GM18858 (cell line): ENCODE results near the gene TBX1.

Experiments used
- ATAC-seq: cut with Tn5 transposase; IDR thresholded peaks from one replicate; pipeline ENCODE4 v1.9.1; 2021; ENCODE audit not compliant: unreplicated experiment

Gene TBX1

DNA sequence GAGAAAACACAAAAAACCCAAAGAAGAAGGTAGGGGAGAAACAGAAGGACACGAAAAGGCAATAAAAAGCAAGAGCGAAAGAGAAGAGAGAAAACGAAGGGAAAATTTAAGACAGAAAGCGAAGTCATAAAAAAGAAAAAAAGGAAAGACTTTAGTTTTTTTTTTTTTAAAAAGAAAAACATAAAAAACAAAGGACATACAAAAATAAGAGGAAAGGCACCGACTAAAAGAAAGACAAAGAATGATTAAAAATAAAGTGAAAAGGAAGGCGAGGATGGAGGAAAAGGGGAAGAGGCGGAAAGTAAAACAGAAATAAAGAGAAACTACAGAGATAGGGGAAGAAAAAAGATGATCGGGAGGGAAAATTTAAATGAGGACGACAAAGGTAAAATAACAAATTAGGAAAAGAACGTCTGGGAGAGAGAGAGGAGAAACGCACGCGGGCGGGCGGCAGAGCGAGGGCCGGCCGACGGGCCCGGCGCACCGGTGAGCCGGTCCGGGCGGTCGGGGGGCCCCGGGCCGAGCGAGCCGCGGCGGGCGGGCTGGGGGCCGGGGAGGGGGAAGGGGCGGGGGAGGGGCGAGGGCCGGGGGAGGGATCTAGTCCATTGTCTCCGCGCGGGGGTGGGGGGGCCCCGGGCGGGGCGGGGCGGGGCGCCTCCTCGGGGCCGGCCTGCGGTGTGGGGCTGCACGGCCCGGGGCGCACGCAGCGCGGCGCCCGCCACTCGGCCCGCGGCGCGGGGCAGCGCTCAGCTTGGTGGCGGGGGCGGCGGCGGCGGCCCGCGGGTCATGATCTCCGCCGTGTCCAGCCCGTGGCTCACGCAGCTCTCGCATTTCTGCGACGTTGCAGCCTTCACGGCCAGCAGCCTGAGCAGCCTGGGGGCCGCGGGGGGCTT lies at the start of gene TBX1:
Gene TBX1, plus strand, starts transcription at position 721 of the 893 bp plus-strand sequence. Its CDS starts 66 bp downstream, at position 787.
- ATAC-seq: no peak

GRCh38 chr22:19713245-19713644 lies 47.3 kb upstream of the TBX1 start:
- ATAC-seq: no peak

- ATAC-seq: no peak
These were observed 46.8 kb upstream of the TBX1 start for GRCh38 chr22:19713650-19714311.

DNA sequence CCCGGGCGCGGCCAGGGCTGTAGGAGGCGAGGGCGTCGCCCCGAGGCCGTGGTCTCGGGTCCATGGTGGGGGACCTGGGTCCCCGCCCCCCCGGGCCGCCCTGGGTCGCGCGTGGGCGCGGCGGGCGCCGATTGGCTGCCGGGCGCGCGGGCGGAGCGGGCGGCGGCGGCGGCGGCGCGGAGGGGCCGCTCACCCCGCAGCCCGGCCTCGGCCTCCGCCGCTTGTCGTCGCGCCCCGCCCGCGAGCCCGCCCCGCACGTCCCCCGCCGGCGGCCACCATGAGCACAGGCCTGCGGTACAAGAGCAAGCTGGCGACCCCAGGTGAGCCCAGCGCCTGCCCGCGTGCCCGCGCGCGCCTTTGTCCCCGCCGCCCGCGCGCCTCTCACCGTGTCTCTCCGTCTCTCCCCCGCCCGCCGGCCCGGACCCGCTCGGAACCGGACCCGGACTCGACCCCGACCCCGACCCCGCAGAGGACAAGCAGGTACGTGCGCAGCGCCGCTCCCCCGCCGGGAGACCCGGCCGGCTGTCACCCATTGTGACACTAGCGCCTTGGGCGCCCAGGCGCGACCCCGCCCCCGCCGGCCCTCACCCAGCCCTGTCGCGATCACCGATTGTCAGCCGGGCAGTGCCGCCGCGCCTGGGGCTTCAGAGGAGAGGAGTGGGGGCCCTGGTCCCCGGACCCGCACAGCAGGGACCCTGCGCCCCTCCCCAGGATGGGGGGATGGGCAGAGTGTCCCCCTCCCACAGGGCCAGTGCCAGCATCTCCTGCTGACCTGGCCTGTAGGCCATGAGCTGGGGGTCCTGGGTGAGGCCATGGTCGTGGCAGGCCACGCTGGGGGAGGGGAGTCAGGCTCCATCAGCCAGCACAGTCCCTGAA lies 46.0 kb upstream of the TBX1 start, which contains the start of gene SEPTIN5:
Gene SEPTIN5, plus strand, starts transcription at position 192 of the 876 bp plus-strand sequence. Its CDS starts 86 bp downstream, at position 278.
- no peak for ATAC-seq

DNA sequence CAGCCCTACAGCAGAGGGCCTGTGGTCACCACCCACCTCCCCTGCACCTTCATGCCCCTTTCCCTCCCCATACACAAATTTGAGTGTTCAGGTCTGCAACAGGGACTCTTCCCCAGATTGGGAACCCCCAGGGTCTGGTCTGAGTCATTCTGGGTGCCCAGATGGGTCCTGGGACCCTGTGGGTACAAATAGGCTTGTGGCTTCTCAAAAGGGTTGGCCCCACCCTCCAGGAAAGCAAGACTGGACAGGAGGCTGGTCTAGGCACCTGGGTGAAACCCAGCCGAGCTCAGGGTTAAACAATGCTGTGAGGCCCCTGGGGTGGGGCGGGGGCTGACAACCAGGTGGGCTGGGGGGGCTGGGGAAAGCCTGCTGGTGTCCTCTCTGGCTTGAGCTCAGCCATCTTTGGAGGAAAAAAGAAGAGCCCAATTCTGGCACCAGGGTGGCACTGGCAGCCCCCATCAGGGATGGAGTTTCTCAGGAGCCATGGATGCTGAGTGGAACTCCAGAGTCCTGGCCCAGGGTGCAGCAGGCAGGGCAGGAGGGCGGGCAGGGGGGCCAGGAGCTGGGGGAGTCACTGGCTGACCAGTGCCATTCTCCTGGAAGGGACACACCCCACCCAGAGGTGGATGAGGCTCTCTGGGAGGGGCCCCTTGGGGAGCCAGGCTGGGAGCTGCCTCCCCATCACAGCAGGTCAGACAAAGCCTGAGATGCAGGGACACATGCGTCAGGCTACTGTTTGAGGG lies 45.2 kb upstream of the TBX1 start:
- ATAC-seq: no peak

GRCh38 chr22:19716041-19716828 lies 44.3 kb upstream of the TBX1 start:
- no peak for ATAC-seq

DNA sequence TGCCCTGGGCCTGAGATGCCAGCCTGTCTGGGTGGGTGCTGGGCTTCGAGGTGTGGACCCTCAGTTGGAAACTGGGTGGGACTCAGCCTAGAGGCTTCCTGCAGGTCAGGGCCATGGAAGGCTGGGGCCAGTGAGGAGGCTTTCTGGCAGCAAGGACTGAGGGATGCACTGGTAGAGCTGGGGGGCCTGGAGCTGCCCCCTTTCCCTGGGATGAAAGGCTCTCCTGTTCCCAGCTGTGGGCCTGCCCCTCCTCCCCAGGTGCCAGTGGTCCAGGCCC lies 43.8 kb upstream of the TBX1 start:
- no peak for ATAC-seq

GRCh38 chr22:19717181-19717580 lies 43.4 kb upstream of the TBX1 start:
- ATAC-seq: no peak

DNA sequence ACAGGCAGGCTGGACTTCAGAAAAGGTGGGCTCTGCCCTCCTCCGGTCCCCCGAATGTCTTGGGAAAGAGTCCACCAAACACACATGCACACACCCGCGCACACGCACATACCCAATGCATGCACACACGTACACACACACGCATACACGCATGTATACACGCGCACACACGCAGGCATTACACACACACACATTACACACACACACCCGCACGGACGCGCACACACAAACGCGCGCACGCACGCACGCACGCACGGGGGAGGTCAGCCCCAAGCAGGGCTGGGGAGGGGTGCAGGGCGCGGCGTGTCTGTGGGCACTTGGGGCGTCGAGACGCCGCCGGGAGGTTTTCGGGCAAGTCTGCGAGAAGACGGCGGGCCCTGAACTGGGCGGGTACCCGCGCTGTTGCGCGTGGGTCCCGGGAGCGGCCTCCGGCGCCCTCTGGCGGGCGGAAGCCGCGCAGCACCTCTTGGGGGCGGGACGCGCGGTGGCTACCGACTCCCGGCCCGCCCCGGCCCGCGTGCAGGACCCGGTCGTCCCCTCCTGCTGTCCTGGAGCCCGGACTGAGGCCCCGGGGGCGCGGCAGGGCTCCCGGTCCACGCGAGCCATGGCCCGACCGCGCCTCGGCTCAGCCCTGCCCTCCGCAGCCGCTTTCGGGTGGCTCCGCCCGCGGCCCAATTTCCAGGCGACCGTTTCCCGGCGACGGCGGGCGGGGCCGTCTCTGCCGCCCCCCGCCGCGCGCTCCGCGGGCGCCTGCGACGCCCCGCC lies 42.7 kb upstream of the TBX1 start:
- no peak for ATAC-seq

DNA sequence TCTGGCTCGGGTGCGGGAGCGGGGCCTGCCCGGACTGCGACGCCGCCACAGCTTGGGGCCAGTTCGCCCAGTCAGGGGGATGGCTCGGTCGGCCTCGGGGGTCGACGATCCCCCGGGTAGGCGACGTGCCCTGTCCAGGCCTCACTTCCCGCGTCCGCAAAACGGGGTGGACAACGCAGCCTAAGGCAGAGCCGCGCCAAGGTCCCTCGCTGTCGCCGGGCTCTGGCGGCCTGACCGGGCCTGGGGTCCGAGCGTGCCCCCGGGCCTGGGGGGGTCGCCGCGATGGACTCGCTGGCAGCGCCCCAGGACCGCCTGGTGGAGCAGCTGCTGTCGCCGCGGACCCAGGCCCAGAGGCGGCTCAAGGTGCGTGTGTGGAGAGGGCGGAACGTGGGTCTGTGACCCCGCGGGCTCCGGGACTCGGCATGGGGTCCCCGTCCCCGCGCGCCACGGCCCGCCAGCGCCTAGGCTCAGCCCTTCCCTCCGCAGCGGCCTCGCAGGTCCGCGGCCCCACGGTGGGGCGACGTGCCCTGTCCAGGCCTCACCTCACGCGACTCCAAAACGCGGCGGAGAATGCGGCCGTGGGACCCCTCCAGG lies 42.0 kb upstream of the TBX1 start:
- no peak for ATAC-seq

GRCh38 chr22:19719050-19719482 lies 41.5 kb upstream of the TBX1 start:
- no peak for ATAC-seq

DNA sequence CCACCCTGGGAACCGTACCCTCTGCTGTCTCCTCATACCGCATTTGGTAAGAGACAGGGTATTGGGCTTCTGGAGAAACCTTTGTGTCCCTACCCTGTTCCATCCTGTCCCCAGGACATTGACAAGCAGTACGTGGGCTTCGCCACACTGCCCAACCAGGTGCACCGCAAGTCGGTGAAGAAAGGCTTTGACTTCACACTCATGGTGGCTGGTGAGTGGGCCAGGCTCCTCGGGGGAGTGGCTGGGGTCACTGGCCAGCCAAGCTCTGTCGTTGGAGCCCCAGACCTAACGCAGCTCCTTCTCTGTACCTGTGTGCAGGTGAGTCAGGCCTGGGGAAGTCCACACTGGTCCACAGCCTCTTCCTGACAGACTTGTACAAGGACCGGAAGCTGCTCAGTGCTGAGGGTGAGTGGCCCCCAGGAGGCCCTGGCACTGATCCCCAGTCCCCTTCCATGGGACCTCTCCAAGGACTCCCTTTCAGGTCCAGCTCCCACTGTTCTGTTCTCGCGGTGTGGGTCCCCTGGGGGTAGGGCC lies 41.0 kb upstream of the TBX1 start:
- ATAC-seq: no peak

DNA sequence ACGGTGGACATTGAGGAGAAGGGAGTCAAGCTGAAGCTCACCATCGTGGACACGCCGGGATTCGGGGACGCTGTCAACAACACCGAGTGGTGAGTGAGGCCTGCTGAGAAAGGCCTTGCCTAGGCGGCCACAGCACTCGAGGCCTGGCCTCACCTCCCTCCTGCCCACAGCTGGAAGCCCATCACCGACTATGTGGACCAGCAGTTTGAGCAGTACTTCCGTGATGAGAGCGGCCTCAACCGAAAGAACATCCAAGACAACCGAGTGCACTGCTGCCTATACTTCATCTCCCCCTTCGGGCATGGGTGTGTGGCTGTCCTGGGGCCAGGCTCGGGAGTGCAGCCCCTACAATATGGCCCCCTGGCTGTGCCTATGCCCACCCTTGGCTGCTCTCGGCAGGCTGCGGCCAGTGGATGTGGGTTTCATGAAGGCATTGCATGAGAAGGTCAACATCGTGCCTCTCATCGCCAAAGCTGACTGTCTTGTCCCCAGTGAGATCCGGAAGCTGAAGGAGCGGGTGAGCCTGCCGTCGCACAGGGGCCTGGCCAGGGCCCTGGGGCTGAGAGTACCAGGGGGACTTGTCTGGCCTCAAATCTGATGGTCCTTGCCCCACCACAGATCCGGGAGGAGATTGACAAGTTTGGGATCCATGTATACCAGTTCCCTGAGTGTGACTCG lies 40.3 kb upstream of the TBX1 start:
- no peak for ATAC-seq

DNA sequence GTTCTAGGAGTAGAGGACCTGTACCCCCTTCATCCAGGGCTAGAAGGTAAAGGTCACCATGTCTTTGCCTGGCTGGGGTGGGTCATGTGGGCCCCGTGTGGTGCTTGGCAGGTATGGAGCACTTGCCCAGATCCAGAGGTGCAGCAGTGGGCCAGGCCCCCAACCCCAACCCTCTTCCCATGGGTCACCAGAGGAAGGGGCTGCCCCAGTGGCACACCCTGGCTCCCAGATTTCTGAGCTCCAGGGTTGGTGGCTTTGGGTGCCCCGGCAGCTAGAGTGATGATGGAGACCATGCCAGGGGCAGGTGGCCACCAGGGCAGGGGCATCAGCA lies 39.6 kb upstream of the TBX1 start:
- ATAC-seq: no peak

DNA sequence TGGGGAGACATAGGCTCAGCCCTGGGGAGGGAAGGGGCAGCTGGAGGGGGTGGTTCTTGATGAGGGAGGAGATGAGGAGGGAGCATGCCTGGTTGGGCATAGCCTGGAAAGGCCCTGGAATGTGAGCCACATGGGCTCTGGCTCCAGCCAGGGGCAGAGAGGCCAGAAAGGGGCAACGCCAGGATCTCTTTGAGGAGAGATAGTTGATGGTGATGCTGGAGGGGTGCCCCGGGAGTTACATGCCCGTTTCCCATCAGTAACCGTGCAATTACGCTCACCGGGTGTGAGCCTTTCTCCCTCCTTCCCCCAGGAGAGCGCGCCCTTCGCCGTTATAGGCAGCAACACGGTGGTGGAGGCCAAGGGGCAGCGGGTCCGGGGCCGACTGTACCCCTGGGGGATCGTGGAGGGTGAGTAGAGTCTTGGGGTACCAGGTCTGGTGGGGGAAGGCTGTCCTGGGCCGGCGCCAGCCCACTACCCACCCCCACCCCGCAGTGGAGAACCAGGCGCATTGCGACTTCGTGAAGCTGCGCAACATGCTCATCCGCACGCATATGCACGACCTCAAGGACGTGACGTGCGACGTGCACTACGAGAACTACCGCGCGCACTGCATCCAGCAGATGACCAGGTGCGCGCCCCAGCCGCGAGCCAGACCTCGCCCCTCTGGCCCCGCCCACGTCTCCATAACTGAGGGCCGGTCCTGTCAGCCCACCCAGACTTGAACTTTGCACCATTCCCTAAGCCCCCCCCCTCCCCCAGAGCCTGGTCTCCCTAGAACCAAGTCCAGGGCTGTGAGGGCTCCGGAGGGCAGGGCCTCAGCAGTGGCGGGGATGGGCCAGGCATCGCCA lies 39.0 kb upstream of the TBX1 start:
- no peak for ATAC-seq

DNA sequence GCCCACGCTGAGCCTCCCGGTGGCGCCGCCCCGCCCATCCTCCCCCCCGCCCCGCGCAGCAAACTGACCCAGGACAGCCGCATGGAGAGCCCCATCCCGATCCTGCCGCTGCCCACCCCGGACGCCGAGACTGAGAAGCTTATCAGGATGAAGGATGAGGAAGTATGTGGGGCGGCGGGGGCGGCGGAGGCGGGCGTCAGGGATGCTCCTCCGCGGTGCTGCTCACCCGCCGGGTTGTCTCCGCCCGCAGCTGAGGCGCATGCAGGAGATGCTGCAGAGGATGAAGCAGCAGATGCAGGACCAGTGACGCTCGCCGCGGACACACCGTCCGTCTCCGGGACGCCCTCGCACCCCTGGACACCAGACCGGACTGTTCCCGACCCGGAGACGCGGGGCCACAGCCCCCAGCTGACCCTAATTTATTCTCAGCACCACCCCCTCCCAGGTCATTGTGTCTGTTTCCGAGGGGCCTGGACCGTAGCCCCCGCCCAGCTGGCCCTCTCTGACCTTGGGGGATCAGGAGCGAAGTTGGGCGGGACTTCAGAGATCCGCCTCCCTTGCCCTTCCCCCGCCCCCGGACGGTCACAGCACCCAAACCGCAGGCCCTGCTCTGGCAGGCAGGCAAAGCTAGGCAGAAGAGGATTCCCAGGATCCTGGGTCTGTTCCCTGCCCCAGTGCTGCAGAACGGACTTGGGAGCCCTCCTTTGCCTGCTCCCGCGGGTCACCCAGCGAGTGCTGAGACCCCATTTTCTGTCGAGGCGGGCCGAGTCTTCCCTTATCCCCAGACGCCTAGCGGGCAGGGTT lies 38.2 kb upstream of the TBX1 start:
- ATAC-seq: no peak

- ATAC-seq: no peak
These were observed 37.7 kb upstream of the TBX1 start for GRCh38 chr22:19722982-19723231.
